Heart left ventricle (tissue), 16 donors: Measurements from ENCODE around the gene CFAP52. TPM values are rescaled to one million over a fixed set of nuclear protein-coding genes. Genes with fewer than 3 reads are reported as not detected.

ENCODE experiments used
- ATAC-seq, 4 donors: fragments of 200-7000 bp; cut with Tn5 transposase; one replicate each; pipeline ENCODE4 v1.9.1; 2020 to 2022; ENCODE audit warnings: moderate library complexity in 4 of 4, mild to moderate bottlenecking in 3 of 4, moderate number of reproducible peaks in 1 of 4
- DNase-seq, 5 donors: peaks; one replicate each; pipeline ENCODE4 v3.0.0-alpha.2; 2020
- H3K27ac ChIP-seq, 12 donors: fragments of 200-600 bp; sonication (generic) in 4 of 12; one replicate each; pipeline versions ENCODE4 v1.5.0 to v1.8.0; 2016 to 2022; ENCODE audit warnings: mild to moderate bottlenecking in 2 of 12
- H3K27me3 ChIP-seq, 9 donors: fragments of 200-600 bp; sonication (generic) in 2 of 9; one replicate each; pipeline versions ENCODE4 v1.5.1 to v1.8.0; 2016 to 2022; ENCODE audit warnings: mild to moderate bottlenecking in 3 of 9
- H3K36me3 ChIP-seq, 9 donors: fragments of 200-600 bp; sonication (generic) in 2 of 9; one replicate each; pipeline versions ENCODE4 v1.5.0 to v1.8.0; 2018 to 2022; ENCODE audit warnings: mild to moderate bottlenecking in 2 of 9
- H3K4me1 ChIP-seq, 12 donors: fragments of 200-600 bp; sonication (generic) in 4 of 12; one replicate each; pipeline versions ENCODE4 v1.5.0 to v1.8.0; 2016 to 2022; ENCODE audit warnings: mild to moderate bottlenecking in 3 of 12
- H3K4me3 ChIP-seq, 12 donors: fragments of 200-600 bp; sonication (generic) in 4 of 12; one replicate each; pipeline versions ENCODE4 v1.5.0 to v1.8.0; 2017 to 2022; ENCODE audit warnings: mild to moderate bottlenecking in 9 of 12, moderate library complexity in 4 of 12
- H3K9me3 ChIP-seq, 12 donors: fragments of 200-600 bp; sonication (generic) in 4 of 12; one replicate each; pipeline versions ENCODE4 v1.5.0 to v1.8.0; 2016 to 2022; ENCODE audit warnings: mild to moderate bottlenecking in 1 of 12
- POLR2A ChIP-seq, 2 donors: fragments of 450-650 bp; IDR thresholded peaks; one replicate each; pipeline ENCODE4 v1.6.1; 2017; ENCODE audit warnings: antibody characterized with exemption in 2 of 2, mild to moderate bottlenecking in 2 of 2, moderate library complexity in 2 of 2
- WGBS, 4 donors: extraction: QIAGEN DNeasy Blood & Tissue Kit in 2 of 4; methylation state at CpG; one replicate each; pipeline versions ENCODE4 v1.1.5 to v1.1.7; 2013 to 2018; 5-methylcytosine and 5-hydroxymethylcytosine counted together
- intact Hi-C, 10 donors: fragments of 100-400 bp; cut with DNase I; formaldehyde crosslinking; loops; one replicate each; pipeline versions ENCODE4 v1.11.1 to v1.14.2; 2022
- polyA plus RNA-seq, 2 donors: library from polyadenylated mRNA; stranded (reverse); fragments of 200-250 nt; gene quantifications; one replicate each; pipeline ENCODE4 v1.2.3, GENCODE V29; 2013
- total RNA-seq, 9 donors: library from RNA; depleted of rRNA in 2 of 9; stranded (reverse); fragments of >200 nt in 2 of 9; fragmentation: NEBNext Ultra II Directional in 3 of 9; extraction: Animal tissue kit (Norgen Biotek cat#: 25700) in 3 of 9; gene quantifications; one replicate each; pipeline versions ENCODE4 v1.1.0 to v1.2.4, GENCODE V29; 2016 to 2023
- TF ChIP-seq, protein P1 (sequence below), 12 donors: fragments of 200-600 bp; sonication (generic) in 4 of 12; IDR thresholded peaks; one replicate each; pipeline versions ENCODE4 v1.5.0 to v1.8.0; 2018 to 2022; ENCODE audit warnings: antibody characterized with exemption in 12 of 12, mild to moderate bottlenecking in 5 of 12
- donor health status: ischemic (EF 13 %, LVEDD 7.1; RV severe dilation, severe dysfunction).
- donor health status: healthy with polysubstance abuse.
- donor health status: DM: no; HTN: yes; CAD: no.
- donor health status: DM: no; HTN: no; CAD: no.
- donor health status: ischemic (EF 25% LVEDD 6.9; RV normal size, moderate dysfunction).
- donor health status: ischemic (EF 25% LVEDD 5.7; RV mildly dilated, moderate dysfunction).
- donor health status: healthy.
- donor health status: DM: yes; HTN: yes; CAD: no.
- donor health status: ischemic (EF 35%, LVEDD 5.7; RV mildly dilated, moderate dysfunction).
- donor health status: nonischemic (EF 11% LVEDD 7.7; RV severe dilation, severe dysfunction).
- donor health status: DM: yes; HTN: yes; CAD: no.
- donor health status: PGD.
- donor health status: ischemic (EF 29% LVEDD 5.4; RV normal size, mild dysfunction).
- donor health status: nonischemic (EF 23%, LVEDD 6.1; RV moderate dilation, normal function).

CFAP52 gene
- total and polyA plus RNA-seq, 11 donors, result 0.87 TPM; not detected in 10

DNA sequence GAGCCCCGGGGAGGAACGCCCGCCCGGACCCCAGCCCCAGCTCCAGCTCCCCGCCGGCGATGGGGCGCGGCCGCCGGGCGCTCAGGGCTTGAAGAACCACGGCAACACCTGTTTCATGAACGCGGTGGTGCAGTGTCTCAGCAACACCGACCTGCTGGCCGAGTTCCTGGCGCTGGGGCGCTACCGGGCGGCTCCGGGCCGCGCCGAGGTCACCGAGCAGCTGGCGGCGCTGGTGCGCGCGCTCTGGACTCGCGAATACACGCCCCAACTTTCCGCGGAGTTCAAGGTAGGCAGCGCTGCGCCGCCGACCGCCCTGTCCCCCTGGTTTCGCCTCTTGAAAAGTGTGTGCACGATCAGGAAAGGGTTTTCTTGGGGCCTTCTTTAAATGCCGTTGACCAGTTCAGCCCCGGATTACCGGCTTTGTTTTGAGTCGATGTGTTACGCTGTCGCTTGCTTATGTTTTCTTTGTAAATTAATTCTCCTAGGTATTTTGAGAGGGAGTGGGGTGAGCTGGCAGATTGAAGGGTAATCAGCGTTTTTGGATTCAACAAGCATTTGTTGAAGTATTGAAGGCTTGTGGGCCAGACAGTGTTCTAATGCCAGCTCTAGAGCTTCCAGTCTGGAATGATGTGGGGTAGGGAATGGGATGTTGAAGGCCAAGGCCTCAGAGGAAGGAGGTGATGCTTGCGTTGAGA is 69.6 kb downstream of the CFAP52 start:
- peaks cover 0 to 23% (median 9%) of the 10 kb centered on the region in 12 donors for H3K4me1 ChIP-seq
- DNase-seq (peak in 3 of 5 donors; percentile 22 to 61 (median 33)), ATAC-seq (peak in 3 of 4 donors; percentile 58 to 76 (median 75))
- H3K9me3 ChIP-seq, result no peaks in the 10 kb centered on the region
- TF ChIP-seq, protein P1, sequence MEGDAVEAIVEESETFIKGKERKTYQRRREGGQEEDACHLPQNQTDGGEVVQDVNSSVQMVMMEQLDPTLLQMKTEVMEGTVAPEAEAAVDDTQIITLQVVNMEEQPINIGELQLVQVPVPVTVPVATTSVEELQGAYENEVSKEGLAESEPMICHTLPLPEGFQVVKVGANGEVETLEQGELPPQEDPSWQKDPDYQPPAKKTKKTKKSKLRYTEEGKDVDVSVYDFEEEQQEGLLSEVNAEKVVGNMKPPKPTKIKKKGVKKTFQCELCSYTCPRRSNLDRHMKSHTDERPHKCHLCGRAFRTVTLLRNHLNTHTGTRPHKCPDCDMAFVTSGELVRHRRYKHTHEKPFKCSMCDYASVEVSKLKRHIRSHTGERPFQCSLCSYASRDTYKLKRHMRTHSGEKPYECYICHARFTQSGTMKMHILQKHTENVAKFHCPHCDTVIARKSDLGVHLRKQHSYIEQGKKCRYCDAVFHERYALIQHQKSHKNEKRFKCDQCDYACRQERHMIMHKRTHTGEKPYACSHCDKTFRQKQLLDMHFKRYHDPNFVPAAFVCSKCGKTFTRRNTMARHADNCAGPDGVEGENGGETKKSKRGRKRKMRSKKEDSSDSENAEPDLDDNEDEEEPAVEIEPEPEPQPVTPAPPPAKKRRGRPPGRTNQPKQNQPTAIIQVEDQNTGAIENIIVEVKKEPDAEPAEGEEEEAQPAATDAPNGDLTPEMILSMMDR (IDR thresholded peaks at IDR 0.05), result no peak
- no peak for TF ChIP-seq POLR2A (IDR thresholded peaks at IDR 0.05)
- 2 to 8% (median 4%) methylated on average over 17 to 51 of the region's 51 CpGs for WGBS, 4 donors
- intact Hi-C loops, result loop anchor here in 1 of 10 donors (10.0 kb wide), 1 partner anchor 59 kb away; no protein-coding TSS in a partner anchor
- peaks cover 11 to 86% (median 40%) of the 10 kb centered on the region in 9 donors for H3K27me3 ChIP-seq
- peak overlapping the region; percentile 25 to 63 (median 49) for H3K4me3 ChIP-seq
- H3K36me3 ChIP-seq, result no peaks in the 10 kb centered on the region
- no peak overlapping the region for H3K27ac ChIP-seq

DNA sequence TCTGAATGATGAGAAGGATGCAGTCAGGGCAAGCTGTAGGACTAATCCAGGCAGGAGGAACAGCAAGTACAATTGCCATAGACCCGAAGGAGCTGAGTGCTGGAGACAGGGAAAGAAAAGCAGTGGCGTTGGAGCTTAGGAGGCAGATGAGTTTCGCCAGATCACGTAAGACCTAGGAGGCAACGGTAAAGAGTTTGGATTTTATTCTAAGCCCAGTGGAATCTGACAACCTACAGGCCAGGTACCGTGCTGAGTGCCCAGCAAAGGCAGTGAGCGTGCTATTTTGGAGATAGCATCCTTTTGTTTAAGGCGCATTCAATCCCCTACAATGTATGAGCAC is 70.1 kb downstream of the CFAP52 start:
- Histone ChIP-seq H3K27ac (no peak overlapping the region), H3K27me3 (peaks cover 11 to 84% (median 40%) of the 10 kb centered on the region in 9 donors), H3K36me3 (no peaks in the 10 kb centered on the region), H3K9me3 (no peaks in the 10 kb centered on the region), H3K4me1 (peaks cover 0 to 23% (median 9%) of the 10 kb centered on the region in 12 donors), H3K4me3 (no peak overlapping the region)
- intact Hi-C loops, result loop anchor here in 1 of 10 donors (10.0 kb wide), 1 partner anchor 58 kb away; no protein-coding TSS in a partner anchor
- DNase-seq, result no peak
- TF ChIP-seq POLR2A (IDR thresholded peaks at IDR 0.05), result no peak
- TF ChIP-seq, protein P1 (IDR thresholded peaks at IDR 0.05), result no peak
- WGBS, 4 donors, result 35 to 47% (median 42%) methylated on average over 8 of the region's 8 CpGs
- no peak for ATAC-seq

DNA sequence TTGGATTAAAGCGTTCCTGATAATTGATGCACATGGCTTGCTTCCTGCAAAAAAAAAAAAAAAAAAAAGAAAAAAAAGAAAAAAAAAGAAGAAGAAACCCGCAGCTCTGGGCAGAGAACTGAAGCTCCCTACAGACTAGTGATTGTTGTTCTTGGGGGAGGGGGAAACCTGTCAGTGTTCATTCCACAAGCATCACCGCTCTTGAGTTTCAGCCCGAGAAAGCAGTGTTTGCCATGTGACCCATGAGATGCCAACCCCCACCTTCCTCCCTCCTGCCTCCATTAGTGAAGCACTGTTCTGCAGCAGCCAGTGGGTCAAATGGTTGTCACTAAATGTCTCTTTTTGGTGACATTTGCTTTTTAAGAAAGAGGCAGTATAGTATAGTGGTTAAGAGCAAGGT is 70.6 kb downstream of the CFAP52 start:
- Histone ChIP-seq H3K36me3 (no peaks in the 10 kb centered on the region), H3K4me1 (peaks cover 0 to 23% (median 9%) of the 10 kb centered on the region in 12 donors), H3K27ac (no peak overlapping the region), H3K4me3 (no peak overlapping the region), H3K27me3 (peaks cover 11 to 84% (median 40%) of the 10 kb centered on the region in 9 donors), H3K9me3 (no peaks in the 10 kb centered on the region)
- intact Hi-C loops, result loop anchor here in 1 of 10 donors (10.0 kb wide), 1 partner anchor 58 kb away; no protein-coding TSS in a partner anchor
- no peak for ATAC-seq
- WGBS, 4 donors, result 21 to 40% (median 34%) methylated on average over 4 of the region's 4 CpGs
- no peak for TF ChIP-seq POLR2A (IDR thresholded peaks at IDR 0.05)
- TF ChIP-seq, protein P1 (IDR thresholded peaks at IDR 0.05), result no peak
- DNase-seq, result no peak

DNA sequence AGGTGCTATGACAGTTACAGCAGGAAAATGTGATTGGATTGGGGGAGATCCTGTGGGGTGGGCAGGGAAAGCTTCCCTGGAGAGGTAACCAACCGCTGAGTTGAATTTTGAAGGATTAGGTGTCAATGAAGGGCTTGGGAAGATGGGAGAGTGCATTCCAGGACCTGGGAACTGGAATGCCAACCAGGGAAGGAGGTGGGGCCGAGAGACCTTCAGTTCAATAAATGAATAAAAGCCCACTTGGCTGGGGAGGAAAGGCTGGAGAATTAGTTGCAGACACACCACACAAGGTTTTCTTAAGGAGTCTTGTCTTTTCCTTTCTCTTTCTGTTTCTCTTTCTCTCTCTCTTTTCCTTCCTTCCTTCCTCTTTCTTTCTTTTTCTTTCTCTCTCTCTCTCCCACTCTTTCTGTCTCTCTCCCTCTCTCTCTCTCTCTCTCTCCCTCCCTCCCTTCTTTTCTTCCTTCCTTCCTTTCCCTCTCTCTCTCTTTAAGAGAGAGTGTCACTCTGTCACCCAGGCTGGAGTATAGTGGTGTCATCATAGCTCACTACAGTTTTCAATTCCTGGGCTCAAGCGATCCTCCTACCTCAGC is 72.2 kb downstream of the CFAP52 start:
- H3K9me3 ChIP-seq, result no peaks in the 10 kb centered on the region
- TF ChIP-seq, protein P1 (IDR thresholded peaks at IDR 0.05), result no peak
- no peak for TF ChIP-seq POLR2A (IDR thresholded peaks at IDR 0.05)
- no peak overlapping the region for H3K27ac ChIP-seq
- intact Hi-C loops, result loop anchor here in 1 of 10 donors (10.0 kb wide), 1 partner anchor 56 kb away; no protein-coding TSS in a partner anchor
- no peaks in the 10 kb centered on the region for H3K36me3 ChIP-seq
- DNase-seq (no peak), ATAC-seq (no peak)
- H3K4me1 ChIP-seq, result peaks cover 0 to 23% (median 9%) of the 10 kb centered on the region in 12 donors
- no peak overlapping the region for H3K4me3 ChIP-seq
- H3K27me3 ChIP-seq, result peaks cover 11 to 80% (median 40%) of the 10 kb centered on the region in 9 donors
- WGBS, 4 donors, result 50 to 67% (median 53%) methylated on average over 3 of the region's 3 CpGs
